GM08714 (cell line): Measurements from ENCODE around the gene H2BW1.
"Not testable (repeated sequence)": the region's sequence is repeated elsewhere in the genome, so short reads cannot be mapped to it uniquely, and the experiment has no call there.

Experiments
- H3K4me3 ChIP-seq: fragments of 200-500 bp; sonication (Bioruptor generic); 2 replicates; pipeline ENCODE4 v1.5.1; 2014; ENCODE audit warnings: mild to moderate bottlenecking, low read length, inconsistent platforms
- ZNF274 ChIP-seq: IDR thresholded peaks from 2 replicates; pipeline ENCODE4 v1.6.1; 2012; ENCODE audit warnings: mild to moderate bottlenecking, low read depth, low read length

The H2BW1 gene, protein sequence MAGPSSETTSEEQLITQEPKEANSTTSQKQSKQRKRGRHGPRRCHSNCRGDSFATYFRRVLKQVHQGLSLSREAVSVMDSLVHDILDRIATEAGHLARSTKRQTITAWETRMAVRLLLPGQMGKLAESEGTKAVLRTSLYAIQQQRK

DNA sequence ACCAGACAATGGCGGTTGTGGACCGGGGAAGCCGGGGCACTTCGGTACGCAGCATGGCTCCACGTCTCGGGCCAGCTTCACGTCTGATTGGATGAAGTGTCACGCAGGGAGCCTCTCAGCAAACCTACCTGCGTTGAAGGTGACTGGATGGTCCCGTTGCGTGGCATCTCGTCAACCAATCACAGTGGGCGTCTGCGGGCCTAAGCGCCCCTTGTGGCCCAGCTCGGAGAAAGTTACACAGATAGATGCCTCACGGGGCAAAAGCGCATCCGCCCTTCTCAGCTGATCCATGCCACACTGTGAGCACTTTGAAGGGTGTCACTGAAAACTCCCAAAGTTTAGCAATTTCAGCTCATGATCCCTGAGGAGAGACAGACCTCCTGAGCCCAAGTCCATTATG, at the start of gene H2BW1:
Gene H2BW1 (minus strand): TSS at position 103 of the 400 bp plus-strand sequence. CDS start 132 bp downstream, outside the sequence.
- no peak for TF ChIP-seq ZNF274
- H3K4me3 ChIP-seq: no peak within 1 kb of the TSS

DNA sequence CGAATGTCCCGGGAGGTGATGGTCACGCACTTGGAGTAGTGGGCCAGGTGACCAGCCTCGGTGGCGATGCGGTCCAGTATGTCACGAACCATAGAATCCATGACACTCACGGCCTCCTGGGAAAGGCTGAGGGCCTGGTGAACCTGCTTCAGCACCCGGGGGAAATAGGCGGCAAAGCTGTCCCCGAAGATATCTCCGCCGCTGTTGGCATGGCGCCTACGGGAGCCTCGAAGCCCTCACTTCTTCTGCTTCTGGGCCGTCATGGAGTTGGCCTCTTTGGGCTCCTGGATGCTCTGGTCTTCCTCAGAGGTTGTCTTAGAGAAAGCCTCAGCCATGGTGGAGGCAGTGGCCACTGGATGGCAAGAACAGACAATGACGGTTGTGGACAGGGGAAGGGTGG, 49.1 kb upstream of the H2BW1 start:
- not testable (repeated sequence) for H3K4me3 ChIP-seq

DNA sequence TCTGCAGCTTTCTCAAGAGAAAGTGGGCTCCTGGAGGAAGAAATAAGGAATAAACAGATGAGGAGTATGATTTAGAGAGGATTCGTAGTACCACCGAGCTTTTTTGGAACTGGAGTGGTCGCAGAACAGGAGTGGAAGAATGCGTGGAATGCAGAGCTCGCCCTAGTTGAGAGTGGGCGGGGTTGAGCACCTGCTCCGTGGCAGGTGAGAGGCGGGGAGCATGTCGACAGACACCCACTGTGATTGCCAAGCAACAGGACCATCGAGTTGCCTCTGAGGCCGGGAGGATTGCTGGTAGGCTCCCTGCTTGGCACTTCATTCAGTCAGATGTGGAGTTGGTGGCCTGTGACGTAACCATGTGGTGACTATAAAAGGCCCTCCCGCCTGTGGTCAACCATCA, 41.4 kb upstream of the H2BW1 start:
- not testable (repeated sequence) for H3K4me3 ChIP-seq

GRCh38 chrX:104047171-104047570, 33.7 kb upstream of the H2BW1 start:
- no peak overlapping the region for H3K4me3 ChIP-seq
- TF ChIP-seq ZNF274: no peak

GRCh38 chrX:104045642-104046041, 32.1 kb upstream of the H2BW1 start:
- H3K4me3 ChIP-seq: no peak overlapping the region
- TF ChIP-seq ZNF274: no peak

DNA sequence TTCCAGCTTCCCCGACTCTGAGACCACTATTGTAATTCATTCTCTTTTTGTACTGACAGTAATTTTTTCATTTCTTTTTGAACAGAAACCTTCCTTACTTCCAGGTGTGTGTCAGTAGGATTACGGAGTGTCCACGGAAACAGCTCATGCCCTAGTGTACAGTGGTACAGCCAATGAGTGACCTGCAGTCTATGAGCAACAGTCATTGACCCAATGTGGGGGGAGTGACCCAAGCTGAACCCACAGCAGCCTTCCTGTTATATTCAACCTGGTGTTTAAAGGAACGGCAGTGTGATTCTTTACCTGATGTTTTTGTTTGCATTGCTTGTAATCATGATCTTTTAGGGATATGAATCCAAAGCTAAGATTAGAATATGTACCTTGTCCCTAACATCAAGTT, 27.5 kb upstream of the H2BW1 start:
- no peak for TF ChIP-seq ZNF274
- H3K4me3 ChIP-seq: no peak overlapping the region

- no peak within 1 kb of the TSS for H3K4me3 ChIP-seq
- no peak for TF ChIP-seq ZNF274
These were observed 26.4 kb upstream of the H2BW1 start, which contains the start of gene H2BW2 for GRCh38 chrX:104039689-104040505. TSS of gene H2BW2 (plus strand) at chrX:104039956. CDS start at chrX:104039995, 39 bp downstream.

- H3K4me3 ChIP-seq: no peak overlapping the region
- no peak for TF ChIP-seq ZNF274
These were observed 4.6 kb upstream of the H2BW1 start for GRCh38 chrX:104018126-104018525.

DNA sequence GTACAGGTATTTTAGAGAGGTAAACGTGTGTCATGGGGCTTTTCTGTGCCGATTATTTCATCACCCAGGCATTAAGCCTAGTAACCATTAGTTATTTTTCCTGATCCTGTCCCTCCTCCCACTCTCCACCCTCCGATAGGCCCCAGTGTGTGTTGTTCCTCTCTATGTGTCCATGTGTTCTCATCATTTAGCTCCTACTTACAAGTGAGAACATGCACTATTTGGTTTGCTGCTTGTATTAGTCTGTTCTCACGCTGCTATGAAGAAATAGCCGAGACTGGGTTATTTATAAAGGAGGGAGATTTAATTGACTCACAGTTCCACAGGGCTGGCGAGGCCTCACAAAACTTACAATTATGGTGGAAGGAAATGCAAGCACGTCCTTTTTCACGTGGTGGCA, 2.1 kb upstream of the H2BW1 start:
- H3K4me3 ChIP-seq: not testable (repeated sequence)

DNA sequence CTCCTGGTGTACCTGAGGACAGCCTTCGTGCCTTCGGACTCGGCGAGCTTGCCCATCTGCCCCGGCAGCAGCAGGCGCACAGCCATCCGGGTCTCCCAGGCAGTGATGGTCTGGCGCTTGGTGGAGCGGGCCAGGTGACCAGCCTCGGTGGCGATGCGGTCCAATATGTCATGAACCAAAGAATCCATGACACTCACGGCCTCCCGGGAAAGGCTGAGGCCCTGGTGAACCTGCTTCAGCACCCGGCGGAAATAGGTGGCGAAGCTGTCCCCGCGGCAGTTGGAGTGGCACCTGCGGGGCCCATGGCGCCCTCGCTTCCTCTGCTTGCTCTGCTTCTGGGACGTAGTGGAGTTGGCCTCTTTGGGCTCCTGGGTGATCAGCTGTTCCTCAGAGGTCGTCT, 350 bp downstream of the H2BW1 start:
- TF ChIP-seq ZNF274: no peak
- no peak overlapping the region for H3K4me3 ChIP-seq

GRCh38 chrX:104008831-104009230, 4.7 kb downstream of the H2BW1 start:
- H3K4me3 ChIP-seq: no peak overlapping the region
- TF ChIP-seq ZNF274: no peak

- no peak for TF ChIP-seq ZNF274
- H3K4me3 ChIP-seq: no peak overlapping the region
These were observed 14.3 kb downstream of the H2BW1 start for GRCh38 chrX:103999234-103999633.

DNA sequence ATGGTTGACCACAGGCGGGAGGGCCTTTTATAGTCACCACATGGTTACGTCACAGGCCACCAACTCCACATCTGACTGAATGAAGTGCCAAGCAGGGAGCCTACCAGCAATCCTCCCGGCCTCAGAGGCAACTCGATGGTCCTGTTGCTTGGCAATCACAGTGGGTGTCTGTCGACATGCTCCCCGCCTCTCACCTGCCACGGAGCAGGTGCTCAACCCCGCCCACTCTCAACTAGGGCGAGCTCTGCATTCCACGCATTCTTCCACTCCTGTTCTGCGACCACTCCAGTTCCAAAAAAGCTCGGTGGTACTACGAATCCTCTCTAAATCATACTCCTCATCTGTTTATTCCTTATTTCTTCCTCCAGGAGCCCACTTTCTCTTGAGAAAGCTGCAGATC, 30.0 kb downstream of the H2BW1 start:
- not testable (repeated sequence) for H3K4me3 ChIP-seq

GRCh38 chrX:103962411-103963278, 50.9 kb downstream of the H2BW1 start, which contains the start of gene TMSB15B:
TSS of gene TMSB15B (plus strand) at chrX:103962627.
- H3K4me3 ChIP-seq: not testable (repeated sequence)
